ENCODE results near the gene AP1M2.

Gene AP1M2

DNA sequence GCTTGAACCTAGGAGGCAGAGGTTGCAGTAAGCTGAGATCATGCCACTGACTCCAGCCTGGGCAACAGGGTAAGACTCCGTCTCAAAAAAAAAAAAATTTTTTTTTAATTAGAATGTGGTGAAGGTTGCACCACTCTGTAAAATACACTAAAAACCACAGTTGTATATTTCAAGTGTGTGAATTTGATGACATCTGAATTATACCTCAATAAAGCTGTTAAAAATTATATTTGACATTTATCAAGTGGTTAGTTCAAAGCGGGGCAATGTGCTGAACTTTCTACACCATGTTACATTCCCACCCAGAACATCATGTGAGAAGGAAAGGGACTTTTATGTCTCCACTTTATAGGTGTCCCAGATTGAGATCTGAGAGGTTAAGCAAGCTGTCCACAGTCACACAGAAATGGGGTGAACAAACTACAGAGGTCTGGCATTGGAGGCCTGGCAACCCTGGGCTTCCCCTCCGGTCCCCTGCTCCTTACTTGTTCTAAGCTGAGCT, 63.9 kb downstream of the AP1M2 start:
- Histone ChIP-seq H3K27me3 (ENCODE audit: insufficient read depth, low read length) (peaks cover 8% of the 10 kb centered on the region; the same call in 1 of the 2 replicates), H3K9me3 (ENCODE audit: low read length) (no peaks in the 10 kb centered on the region), H3K9me2 (ENCODE audit: low read depth, low read length) (no peaks in the 10 kb centered on the region), H3K79me2 (ENCODE audit: insufficient read depth, low read length) (no peaks in the 10 kb centered on the region), H2AFZ (ENCODE audit: low read length) (no peak overlapping the region), H4K20me1 (ENCODE audit: insufficient read depth, low read length) (no peaks in the 10 kb centered on the region), H3F3A (ENCODE audit: insufficient read depth, low read length) (no peaks in the 10 kb centered on the region), H3K36me3 (ENCODE audit: insufficient read depth, low read length) (no peaks in the 10 kb centered on the region), H3K4me1 (ENCODE audit: insufficient read depth, low read length, severe bottlenecking) (no peaks in the 10 kb centered on the region), H3K4me2 (ENCODE audit: low read length) (no peak overlapping the region), H3K4me3 (ENCODE audit: low read depth, low read length, poor library complexity, severe bottlenecking) (no peak overlapping the region), H3K9ac (ENCODE audit: low read length) (no peak overlapping the region), H3K27ac (ENCODE audit: low read depth, low read length, poor library complexity, severe bottlenecking) (no peak overlapping the region)
- TF ChIP-seq, protein P1, sequence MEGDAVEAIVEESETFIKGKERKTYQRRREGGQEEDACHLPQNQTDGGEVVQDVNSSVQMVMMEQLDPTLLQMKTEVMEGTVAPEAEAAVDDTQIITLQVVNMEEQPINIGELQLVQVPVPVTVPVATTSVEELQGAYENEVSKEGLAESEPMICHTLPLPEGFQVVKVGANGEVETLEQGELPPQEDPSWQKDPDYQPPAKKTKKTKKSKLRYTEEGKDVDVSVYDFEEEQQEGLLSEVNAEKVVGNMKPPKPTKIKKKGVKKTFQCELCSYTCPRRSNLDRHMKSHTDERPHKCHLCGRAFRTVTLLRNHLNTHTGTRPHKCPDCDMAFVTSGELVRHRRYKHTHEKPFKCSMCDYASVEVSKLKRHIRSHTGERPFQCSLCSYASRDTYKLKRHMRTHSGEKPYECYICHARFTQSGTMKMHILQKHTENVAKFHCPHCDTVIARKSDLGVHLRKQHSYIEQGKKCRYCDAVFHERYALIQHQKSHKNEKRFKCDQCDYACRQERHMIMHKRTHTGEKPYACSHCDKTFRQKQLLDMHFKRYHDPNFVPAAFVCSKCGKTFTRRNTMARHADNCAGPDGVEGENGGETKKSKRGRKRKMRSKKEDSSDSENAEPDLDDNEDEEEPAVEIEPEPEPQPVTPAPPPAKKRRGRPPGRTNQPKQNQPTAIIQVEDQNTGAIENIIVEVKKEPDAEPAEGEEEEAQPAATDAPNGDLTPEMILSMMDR (IDR thresholded peaks at IDR 0.05; ENCODE audit: low read length) = no peak
- TF ChIP-seq EZH2 (IDR thresholded peaks at IDR 0.05; ENCODE audit: borderline replicate concordance, low read length) = no peak

All from OCI-LY1 (cell line).